Effector memory CD4-positive, alpha-beta T cell (primary cell): Measurements from ENCODE around the gene CLTB.

Experiments
- DNase-seq, 3 donors: peaks; one replicate each; pipeline ENCODE4 v3.0.0-alpha.2; 2020
- H3K27ac ChIP-seq: 2 replicates; pipeline ENCODE4 v1.7.0; 2013; ENCODE audit warnings: mild to moderate bottlenecking, low read length, moderate library complexity; ENCODE audit not compliant: insufficient read depth, poor library complexity, severe bottlenecking
- H3K27me3 ChIP-seq: replicated peaks from 2 replicates; pipeline ENCODE4 v1.7.0; 2013; ENCODE audit warnings: mild to moderate bottlenecking, low read length; ENCODE audit not compliant: insufficient read depth, control insufficient read depth, poor library complexity, severe bottlenecking
- H3K36me3 ChIP-seq: 2 replicates; pipeline ENCODE4 v1.7.0; 2013; ENCODE audit warnings: mild to moderate bottlenecking, low read length, moderate library complexity; ENCODE audit not compliant: control insufficient read depth, insufficient read depth
- H3K4me1 ChIP-seq: 2 replicates; pipeline ENCODE4 v1.7.0; 2013; ENCODE audit warnings: low read length, mild to moderate bottlenecking; ENCODE audit not compliant: control insufficient read depth, insufficient read depth, poor library complexity, severe bottlenecking
- H3K4me3 ChIP-seq: 2 replicates; pipeline ENCODE4 v1.7.0; 2013; ENCODE audit warnings: low read length, low read depth, mild to moderate bottlenecking; ENCODE audit not compliant: insufficient read depth, poor library complexity, severe bottlenecking
- H3K9me3 ChIP-seq: 2 replicates; pipeline ENCODE4 v1.7.0; 2013; ENCODE audit warnings: mild to moderate bottlenecking, low read length, moderate library complexity; ENCODE audit not compliant: control insufficient read depth

The CLTB gene

DNA sequence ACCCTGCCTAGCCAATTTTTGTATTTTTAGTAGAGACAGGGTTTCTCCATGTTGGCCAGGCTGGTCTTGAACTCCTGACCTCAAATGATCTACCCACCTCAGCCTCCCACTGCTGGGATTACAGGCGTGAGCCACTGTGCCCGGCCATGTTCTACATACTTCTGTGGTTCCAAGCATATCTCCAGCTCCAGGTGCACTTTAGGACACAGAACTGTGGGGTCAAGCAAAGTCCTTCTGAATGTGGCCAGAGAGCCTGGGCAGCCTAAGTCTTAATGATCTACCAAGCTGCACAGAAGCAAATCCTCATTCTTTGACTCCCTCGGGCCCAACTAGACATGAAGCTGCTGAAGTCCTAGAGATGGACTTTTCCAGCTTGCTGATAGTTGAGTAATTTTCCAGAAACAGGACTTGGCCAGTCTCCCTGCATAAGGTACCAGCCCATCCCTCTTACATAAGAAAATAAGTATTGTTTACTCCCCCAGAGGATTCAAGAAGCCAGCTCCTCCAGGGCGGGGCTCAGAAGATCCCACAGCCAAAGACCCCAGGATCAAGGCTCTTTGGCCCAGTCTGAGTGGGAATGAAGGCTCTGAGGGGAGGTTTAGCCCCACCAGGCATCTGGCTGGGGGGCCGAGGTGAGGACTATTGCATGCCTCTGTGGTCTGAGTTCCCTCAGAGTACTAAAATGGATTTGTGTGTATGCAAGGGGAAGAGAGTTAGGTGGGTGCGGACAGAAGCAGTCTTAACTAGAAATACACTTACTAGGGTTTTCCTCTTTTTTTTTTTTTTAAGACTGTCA lies 8.7 kb downstream of the CLTB start:
- no peaks in the 10 kb centered on the region for H3K4me1 ChIP-seq
- H3K9me3 ChIP-seq = no peaks in the 10 kb centered on the region
- no peak overlapping the region for H3K27ac ChIP-seq
- no peak overlapping the region for H3K4me3 ChIP-seq
- H3K36me3 ChIP-seq = peaks cover 21% of the 10 kb centered on the region
- DNase-seq = no peak
- H3K27me3 ChIP-seq = no peaks in the 10 kb centered on the region

DNA sequence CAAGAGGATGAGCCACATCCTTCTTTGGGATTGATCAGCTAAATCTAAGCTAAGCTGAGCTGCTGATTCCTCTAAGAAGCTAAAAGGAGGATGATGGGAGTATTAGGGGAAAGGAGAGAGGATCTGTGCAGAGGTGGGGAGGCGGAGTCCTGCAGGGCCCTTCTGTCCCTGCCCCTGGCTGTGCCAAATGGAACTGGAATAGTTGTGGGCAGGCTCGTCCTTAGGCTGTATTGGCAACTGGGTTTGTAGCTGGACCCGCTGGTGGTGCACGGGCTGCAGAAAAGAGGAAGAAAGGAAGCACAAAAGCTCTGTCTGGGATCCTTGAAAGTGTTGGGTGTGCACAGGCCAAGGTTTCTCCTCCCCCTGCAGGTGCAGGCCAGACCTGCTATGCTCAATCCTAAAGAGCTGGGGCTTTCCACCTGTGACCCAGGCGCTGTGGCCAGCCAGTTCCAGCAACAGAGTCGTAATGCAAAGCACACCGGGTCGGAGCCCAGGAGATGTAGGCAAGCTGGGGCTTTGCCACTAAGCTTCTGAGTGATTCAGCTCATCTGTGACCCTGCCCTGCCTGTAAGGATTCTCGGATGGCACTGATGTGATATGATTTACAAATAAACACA lies 9.8 kb downstream of the CLTB start:
- Histone ChIP-seq H3K4me3 (no peak overlapping the region), H3K4me1 (no peaks in the 10 kb centered on the region), H3K9me3 (no peaks in the 10 kb centered on the region), H3K36me3 (peaks cover 21% of the 10 kb centered on the region), H3K27ac (no peak overlapping the region), H3K27me3 (no peaks in the 10 kb centered on the region)
- DNase-seq = no peak

DNA sequence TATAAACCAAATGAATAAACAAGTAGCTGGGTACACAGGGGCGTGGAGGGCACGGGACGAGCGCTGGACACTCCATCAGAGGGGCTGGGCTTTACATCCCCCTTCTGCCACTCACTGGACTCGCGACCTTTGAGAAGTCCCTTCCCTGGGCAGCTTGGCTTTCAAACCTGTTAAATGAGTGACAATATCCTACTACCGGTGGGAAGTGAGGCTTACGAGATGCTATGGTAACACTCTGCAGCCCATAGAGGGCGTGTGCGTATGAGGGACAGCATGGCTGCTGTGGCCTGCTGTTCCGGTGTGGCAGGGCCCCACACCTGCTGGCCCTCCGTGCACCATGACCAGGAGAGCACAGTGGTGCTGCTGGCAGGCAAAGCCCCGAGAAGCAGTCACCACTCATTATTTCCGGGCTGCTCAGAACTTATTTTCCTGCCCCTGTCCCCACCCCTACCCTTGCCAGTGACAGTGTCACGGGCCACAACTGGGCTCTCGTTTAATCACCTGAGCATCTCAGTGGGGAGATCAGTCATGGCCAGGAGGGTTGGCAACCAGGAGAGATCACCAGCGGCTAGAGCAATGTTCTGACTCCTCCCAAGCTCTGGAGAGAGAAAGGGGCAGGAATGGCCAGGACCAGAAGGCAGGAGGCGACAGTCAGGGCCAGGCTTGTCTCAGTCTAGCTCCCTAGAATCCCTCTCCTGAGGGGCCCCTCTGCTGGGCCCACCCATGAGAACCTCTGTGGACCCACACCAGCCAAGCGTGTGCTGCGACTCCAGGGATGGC lies 10.5 kb downstream of the CLTB start:
- Histone ChIP-seq H3K9me3 (no peaks in the 10 kb centered on the region), H3K4me3 (no peak overlapping the region), H3K4me1 (no peaks in the 10 kb centered on the region), H3K27ac (no peak overlapping the region), H3K27me3 (no peaks in the 10 kb centered on the region), H3K36me3 (peaks cover 21% of the 10 kb centered on the region)
- no peak for DNase-seq

DNA sequence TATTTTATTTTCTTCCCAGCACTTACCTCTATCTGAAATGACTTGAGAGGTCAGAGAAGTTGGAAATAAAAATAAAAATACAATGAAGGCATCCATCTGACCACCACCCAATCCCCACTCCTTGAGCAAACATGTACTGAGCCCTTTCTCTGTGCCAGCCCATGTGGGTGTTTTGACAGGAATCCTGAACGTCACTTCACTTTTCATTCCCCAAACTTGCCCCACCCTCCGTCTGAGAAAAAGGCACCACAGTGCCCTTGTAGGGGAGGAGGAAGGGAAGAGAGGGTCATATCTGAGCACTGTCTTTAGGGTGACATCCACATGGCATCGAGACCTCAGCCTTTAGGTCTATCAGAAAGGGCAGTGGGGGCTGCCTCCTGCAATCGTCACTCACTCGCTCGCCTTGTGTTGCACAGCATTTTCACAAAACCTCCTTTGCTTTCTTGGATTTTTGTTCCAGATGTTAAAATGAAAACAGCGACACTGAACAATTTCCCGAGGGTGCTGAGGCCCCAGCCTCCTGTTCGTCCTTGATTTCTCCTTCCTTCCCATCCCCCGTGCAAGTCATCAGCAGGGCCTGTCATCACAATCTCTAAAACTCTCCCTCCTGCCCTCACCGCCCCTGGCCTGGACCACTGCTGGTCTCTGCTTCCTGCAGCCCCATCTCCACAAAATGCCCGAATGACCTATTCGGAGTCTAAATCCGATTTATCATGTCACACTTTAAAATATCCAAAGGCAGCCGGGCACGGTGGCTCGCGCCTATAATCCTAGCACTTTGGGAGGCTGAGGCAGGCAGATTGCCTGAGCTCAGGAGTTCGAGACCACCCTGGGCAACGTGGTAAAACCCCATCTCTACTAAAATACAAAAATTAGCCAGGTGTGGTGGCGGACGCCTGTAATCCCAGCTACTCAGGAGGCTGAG lies 14.8 kb downstream of the CLTB start:
- H3K4me3 ChIP-seq = no peak overlapping the region
- H3K36me3 ChIP-seq = peaks cover 17% of the 10 kb centered on the region
- H3K9me3 ChIP-seq = no peaks in the 10 kb centered on the region
- no peak overlapping the region for H3K27ac ChIP-seq
- no peak for DNase-seq
- H3K4me1 ChIP-seq = no peaks in the 10 kb centered on the region
- H3K27me3 ChIP-seq = no peaks in the 10 kb centered on the region

DNA sequence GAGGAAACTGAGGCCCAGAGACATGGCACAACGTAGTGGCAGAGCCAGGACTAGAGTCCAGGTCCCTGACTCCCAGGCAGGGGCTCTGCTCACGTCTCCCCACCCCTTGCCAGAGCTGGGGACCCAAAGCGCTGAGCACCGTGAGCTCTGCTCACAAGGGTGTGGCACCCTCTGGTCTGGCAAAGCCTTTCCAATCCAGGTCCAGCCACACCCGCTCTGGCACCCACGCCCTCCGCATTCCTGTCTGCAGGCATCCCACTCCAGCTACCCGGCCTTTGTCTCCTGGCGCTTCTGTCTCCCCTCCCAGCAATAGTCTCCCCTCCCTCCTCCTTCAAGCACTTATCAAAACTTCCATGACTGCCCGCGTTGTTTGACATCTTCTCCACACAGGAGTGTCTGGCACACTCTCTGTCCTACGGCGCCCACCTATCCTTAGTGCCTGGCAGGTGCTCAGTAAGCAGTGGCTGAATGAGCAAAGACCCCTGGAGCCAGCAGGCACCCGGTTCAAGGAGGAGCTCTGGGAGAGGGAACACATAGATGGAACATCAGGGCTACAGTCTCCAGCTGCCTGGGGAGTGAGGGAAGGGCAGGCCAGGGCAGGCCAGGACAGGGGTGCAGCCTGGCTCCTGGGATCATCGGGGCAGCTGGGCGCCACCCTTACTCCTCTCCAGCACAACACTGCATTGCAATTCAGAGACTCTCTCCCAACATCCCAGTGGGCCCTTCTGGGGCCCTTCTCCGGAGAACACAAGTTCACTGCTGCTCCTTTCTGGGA lies 15.8 kb downstream of the CLTB start:
- Histone ChIP-seq H3K4me1 (no peaks in the 10 kb centered on the region), H3K9me3 (no peaks in the 10 kb centered on the region), H3K36me3 (peaks cover 12% of the 10 kb centered on the region), H3K27ac (no peak overlapping the region), H3K4me3 (no peak overlapping the region), H3K27me3 (no peaks in the 10 kb centered on the region)
- DNase-seq = no peak

DNA sequence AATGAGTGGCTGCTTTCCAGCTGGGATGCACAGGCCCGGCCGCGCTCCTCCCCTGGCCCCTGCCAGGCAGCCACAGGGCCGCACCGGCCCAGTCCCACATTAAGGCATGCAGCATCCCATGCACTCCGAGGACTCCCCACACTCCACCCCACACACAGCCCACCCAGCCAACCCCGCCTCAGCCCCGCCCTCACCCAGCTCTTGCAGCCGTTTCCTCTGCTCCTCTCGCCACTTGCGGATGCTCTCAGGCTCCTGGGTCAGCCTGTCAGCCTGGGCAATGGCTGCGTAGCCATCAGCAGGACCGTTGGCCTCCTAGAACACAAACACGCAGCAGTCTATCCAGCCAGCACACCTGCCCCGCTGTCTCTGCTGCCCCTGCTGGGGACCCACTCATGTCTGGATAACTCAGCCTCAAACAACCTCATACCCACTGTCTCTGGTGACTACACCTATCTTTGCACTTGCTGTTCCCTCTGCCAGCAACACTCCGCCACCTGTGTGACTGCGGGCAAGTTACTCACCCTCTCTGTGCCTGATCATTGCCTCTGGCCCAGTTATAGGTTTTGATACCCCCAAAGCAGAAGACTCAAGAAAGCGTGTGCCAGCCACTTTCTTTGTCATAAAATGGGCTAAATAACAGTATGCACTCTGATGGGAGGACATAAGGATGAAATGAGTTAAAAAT lies 18.5 kb downstream of the CLTB start:
- Histone ChIP-seq H3K9me3 (no peaks in the 10 kb centered on the region), H3K27me3 (no peaks in the 10 kb centered on the region), H3K4me1 (no peaks in the 10 kb centered on the region), H3K4me3 (no peak overlapping the region), H3K36me3 (peaks cover 14% of the 10 kb centered on the region), H3K27ac (no peak overlapping the region)
- no peak for DNase-seq

DNA sequence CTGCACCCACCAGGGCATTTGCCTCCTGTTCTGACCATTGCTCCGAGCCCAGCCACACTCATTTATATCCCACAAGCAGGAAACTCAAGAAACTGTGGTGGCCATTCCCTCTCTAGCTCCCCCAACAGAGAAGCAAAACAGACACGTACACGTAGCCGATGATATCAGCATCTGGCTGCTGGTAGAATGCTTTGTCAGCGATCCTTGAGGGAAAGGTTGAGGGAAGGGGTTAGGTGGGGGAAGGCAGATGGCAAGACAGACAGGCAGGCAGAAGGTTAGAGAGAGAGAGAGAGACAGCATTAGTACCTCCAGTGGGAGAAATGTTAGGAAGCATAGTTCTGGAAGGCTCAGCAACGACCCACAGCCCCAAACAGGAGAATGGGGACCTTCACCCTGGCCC lies 20.0 kb downstream of the CLTB start:
- Histone ChIP-seq H3K27ac (no peak overlapping the region), H3K4me3 (no peak overlapping the region), H3K27me3 (no peaks in the 10 kb centered on the region), H3K9me3 (no peaks in the 10 kb centered on the region), H3K36me3 (peaks cover 14% of the 10 kb centered on the region), H3K4me1 (no peaks in the 10 kb centered on the region)
- no peak for DNase-seq

DNA sequence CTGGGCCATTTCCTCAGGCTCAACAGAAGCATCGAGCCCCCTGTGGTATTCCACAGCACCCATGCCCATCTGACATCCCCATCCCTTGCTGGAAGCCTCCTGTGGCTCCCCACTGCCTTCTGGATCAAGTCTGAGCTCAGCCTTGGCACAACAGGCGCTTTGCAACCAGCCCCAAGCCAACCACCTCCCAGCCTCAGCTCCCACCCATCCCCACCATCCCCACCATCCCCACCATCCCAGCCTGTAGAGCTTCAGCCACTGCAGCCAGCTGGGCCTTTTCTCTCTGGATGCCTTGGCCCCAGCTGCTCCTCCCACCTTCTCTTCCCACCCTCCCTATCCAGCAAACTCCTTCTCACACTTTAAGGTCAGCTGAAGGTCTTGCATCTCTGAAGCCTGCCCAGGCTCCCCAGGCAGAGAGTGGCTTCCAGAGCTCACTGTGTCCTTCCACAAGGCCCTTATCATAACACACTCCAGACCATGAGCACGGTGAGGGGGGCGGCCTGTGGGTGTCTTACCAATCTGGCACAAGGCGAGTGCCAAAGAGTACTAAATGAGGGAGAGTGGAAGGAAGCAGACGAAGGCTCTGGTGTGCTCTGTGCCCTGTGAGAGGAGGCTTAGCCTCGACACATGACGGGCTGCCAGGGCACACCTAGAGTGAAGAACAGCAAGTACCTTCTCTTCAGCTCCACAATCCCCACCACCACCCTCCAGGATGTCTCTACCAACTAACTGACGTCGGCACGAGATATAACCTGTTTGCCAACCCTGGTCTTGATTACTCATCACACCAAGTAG lies 21.3 kb downstream of the CLTB start:
- no peak for DNase-seq
- no peaks in the 10 kb centered on the region for H3K9me3 ChIP-seq
- H3K36me3 ChIP-seq = peaks cover 9% of the 10 kb centered on the region
- H3K4me1 ChIP-seq = no peaks in the 10 kb centered on the region
- H3K27ac ChIP-seq = no peak overlapping the region
- no peaks in the 10 kb centered on the region for H3K27me3 ChIP-seq
- no peak overlapping the region for H3K4me3 ChIP-seq
